Osteocyte (in vitro differentiated cells): ENCODE data around the gene TMEFF2. TPM values are rescaled to one million over a fixed set of nuclear protein-coding genes. Genes with fewer than 3 reads are reported as not detected.

ENCODE experiments used
- DNase-seq: peaks from one replicate; pipeline ENCODE4 v3.0.0; 2021; ENCODE audit warnings: mixed read lengths; ENCODE audit not compliant: unreplicated experiment; ENCODE audit errors: extremely low spot score
- H3K27ac Mint-ChIP-seq: one replicate; pipeline ENCODE4 v1.8.0; 2021; ENCODE audit warnings: mild to moderate bottlenecking, mixed read lengths; ENCODE audit not compliant: unreplicated experiment
- H3K27me3 Mint-ChIP-seq: one replicate; pipeline ENCODE4 v1.8.0; 2021; ENCODE audit warnings: mixed read lengths; ENCODE audit not compliant: unreplicated experiment
- H3K36me3 Mint-ChIP-seq: one replicate; pipeline ENCODE4 v1.8.0; 2021; ENCODE audit warnings: mixed read lengths; ENCODE audit not compliant: unreplicated experiment
- H3K4me1 Mint-ChIP-seq: one replicate; pipeline ENCODE4 v1.8.0; 2021; ENCODE audit warnings: mixed read lengths; ENCODE audit not compliant: unreplicated experiment
- H3K4me3 Mint-ChIP-seq: one replicate; pipeline ENCODE4 v1.8.0; 2021; ENCODE audit warnings: mild to moderate bottlenecking, moderate library complexity, mixed read lengths; ENCODE audit not compliant: unreplicated experiment
- H3K9me3 Mint-ChIP-seq: one replicate; pipeline ENCODE4 v1.8.0; 2021; ENCODE audit warnings: mixed read lengths; ENCODE audit not compliant: unreplicated experiment
- total RNA-seq: library from RNA; stranded (reverse); gene quantifications from 2 replicates; pipeline ENCODE4 v1.2.1, GENCODE V29; 2021
- TF ChIP-seq, protein P1 (sequence below): fragments of 200-600 bp; sonication (generic); IDR thresholded peaks from 2 replicates; pipeline ENCODE4 v1.5.0; 2021; ENCODE audit warnings: antibody characterized with exemption, mild to moderate bottlenecking, moderate library complexity

Gene TMEFF2
- total RNA-seq, 1 donor from 2014 or later, result 46.8 TPM

- Mint-ChIP-seq H3K9me3 (no peaks in the 10 kb centered on the region), H3K36me3 (peaks cover 31% of the 10 kb centered on the region), H3K27me3 (no peaks in the 10 kb centered on the region), H3K4me1 (peaks cover 11% of the 10 kb centered on the region), H3K27ac (no peak overlapping the region), H3K4me3 (no peak overlapping the region)
- TF ChIP-seq, protein P1, sequence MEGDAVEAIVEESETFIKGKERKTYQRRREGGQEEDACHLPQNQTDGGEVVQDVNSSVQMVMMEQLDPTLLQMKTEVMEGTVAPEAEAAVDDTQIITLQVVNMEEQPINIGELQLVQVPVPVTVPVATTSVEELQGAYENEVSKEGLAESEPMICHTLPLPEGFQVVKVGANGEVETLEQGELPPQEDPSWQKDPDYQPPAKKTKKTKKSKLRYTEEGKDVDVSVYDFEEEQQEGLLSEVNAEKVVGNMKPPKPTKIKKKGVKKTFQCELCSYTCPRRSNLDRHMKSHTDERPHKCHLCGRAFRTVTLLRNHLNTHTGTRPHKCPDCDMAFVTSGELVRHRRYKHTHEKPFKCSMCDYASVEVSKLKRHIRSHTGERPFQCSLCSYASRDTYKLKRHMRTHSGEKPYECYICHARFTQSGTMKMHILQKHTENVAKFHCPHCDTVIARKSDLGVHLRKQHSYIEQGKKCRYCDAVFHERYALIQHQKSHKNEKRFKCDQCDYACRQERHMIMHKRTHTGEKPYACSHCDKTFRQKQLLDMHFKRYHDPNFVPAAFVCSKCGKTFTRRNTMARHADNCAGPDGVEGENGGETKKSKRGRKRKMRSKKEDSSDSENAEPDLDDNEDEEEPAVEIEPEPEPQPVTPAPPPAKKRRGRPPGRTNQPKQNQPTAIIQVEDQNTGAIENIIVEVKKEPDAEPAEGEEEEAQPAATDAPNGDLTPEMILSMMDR, result no peak
- no peak for DNase-seq
Observed at GRCh38 chr2:191952515-191953270, 242.0 kb downstream of the TMEFF2 start.

DNA sequence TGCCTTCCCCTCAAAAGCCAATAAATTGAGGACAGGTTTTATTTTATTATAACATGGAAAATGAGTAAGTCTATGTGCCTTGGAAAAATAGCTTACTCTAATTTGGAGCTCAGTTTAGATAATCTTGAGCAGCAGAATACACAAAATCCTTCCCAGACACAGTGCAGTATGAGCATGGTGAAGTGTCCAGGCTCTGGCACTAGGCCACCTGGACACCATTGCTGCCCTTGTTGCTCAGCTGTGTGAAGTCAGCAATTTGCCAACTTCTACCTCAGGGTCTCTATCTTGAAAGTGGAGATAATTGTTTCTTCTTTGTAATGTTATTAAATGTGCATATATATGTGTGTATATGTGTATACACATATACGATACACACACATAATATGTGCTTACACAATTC is 242.9 kb downstream of the TMEFF2 start:
- no peak overlapping the region for H3K4me3 Mint-ChIP-seq
- H3K27me3 Mint-ChIP-seq, result no peaks in the 10 kb centered on the region
- no peak for DNase-seq
- H3K36me3 Mint-ChIP-seq, result peaks cover 33% of the 10 kb centered on the region
- peaks cover 6% of the 10 kb centered on the region for H3K4me1 Mint-ChIP-seq
- H3K9me3 Mint-ChIP-seq, result no peaks in the 10 kb centered on the region
- H3K27ac Mint-ChIP-seq, result no peak overlapping the region
- TF ChIP-seq, protein P1, result no peak

DNA sequence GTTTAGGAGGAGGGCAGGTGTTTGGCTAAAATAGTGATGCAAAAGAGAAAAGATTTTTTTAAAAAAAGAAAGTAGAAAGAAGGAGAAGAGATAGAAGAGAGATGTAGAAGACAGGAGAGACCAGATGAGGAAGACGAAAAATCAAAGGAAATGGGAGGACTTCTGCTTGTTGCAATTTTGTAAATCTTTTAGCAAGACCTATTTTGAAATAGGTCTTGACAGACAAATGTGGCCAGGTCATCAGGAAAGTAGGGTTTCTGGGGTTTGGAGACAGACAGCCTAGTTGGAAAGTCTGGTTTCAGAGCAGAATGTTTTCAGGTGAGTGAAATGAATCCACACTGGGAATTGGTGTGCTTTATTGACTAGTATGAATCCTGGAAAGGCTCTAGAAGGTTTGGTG is 243.4 kb downstream of the TMEFF2 start:
- Mint-ChIP-seq H3K36me3 (peaks cover 33% of the 10 kb centered on the region), H3K4me3 (no peak overlapping the region), H3K27ac (no peak overlapping the region), H3K9me3 (no peaks in the 10 kb centered on the region), H3K4me1 (peaks cover 6% of the 10 kb centered on the region), H3K27me3 (no peaks in the 10 kb centered on the region)
- TF ChIP-seq, protein P1, result no peak
- DNase-seq, result no peak

DNA sequence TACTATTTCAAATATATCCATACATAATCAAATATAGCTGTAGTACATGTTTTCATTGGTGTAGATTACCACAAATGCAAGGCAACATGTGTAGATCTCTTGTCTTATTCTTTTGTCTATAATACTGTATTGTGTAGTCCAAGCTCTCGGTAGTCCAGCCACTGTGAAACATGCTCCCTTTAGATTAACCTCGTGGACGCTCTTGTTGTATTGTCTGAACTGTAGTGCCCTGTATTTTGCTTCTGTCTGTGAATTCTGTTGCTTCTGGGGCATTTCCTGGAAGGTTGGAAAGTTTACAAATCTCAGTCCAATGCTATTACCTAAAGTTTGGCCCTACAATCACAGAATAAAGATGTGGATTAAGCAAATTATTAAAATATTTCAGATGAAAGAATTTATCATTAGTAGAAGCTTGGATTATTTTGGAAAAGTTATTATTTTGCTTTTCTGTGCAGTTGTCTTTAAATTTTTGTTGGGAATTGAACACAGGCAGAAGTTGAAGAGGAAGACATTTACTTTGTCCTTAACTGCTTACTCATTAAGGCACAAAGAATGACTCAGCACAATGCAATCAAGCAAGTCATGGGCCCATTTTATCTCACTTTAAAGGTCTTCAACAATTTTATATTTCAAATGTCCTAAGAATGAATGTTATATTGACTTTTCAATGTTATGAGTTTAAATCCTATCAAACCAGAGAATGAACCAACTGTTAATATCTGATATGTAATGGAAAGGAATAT is 244.4 kb downstream of the TMEFF2 start:
- Mint-ChIP-seq H3K9me3 (no peaks in the 10 kb centered on the region), H3K36me3 (peaks cover 33% of the 10 kb centered on the region), H3K4me3 (no peak overlapping the region), H3K27me3 (no peaks in the 10 kb centered on the region), H3K4me1 (peaks cover 6% of the 10 kb centered on the region), H3K27ac (peak overlapping the region; percentile 35)
- TF ChIP-seq, protein P1, result no peak
- no peak for DNase-seq

DNA sequence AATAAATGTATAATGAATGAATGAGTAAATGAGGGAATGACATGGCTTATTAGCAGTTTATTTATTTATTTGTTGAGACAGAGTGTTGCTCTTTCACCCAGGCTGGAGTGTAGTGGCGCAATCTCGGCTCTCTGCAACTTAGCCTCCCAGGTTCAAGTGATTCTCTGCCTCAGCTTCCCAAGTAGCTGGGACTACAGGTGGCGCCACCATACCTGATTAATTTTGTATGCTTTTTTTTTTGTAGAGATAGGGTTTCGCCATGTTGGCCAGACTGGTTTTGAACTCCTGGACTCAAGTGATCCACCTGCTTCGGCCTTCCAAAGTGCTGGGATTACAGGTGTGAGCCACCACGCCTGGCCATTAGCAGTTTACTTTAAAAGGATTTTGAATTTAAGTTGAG is 247.5 kb downstream of the TMEFF2 start:
- no peaks in the 10 kb centered on the region for H3K27me3 Mint-ChIP-seq
- no peak for DNase-seq
- no peak overlapping the region for H3K27ac Mint-ChIP-seq
- TF ChIP-seq, protein P1, result no peak
- peaks cover 16% of the 10 kb centered on the region for H3K4me1 Mint-ChIP-seq
- H3K36me3 Mint-ChIP-seq, result peaks cover 15% of the 10 kb centered on the region
- no peak overlapping the region for H3K4me3 Mint-ChIP-seq
- no peaks in the 10 kb centered on the region for H3K9me3 Mint-ChIP-seq
